HEK293T (cell line): ENCODE measurements around the gene GOSR1.
"Not testable (repeated sequence)": the region's sequence is repeated elsewhere in the genome, so short reads cannot be mapped to it uniquely, and the experiment has no call there.

Experiments used
- CTCF ChIA-PET: fragments of 350-600 bp; formaldehyde crosslinking; extraction: SDS; loops from one replicate; lab custom pipeline; 2021; ENCODE audit warnings: antibody characterized with exemption, inconsistent platforms; lab: Yijun Ruan, JAX
- POLR2A ChIA-PET: fragments of 350-600 bp; formaldehyde crosslinking; extraction: SDS; loops from one replicate; lab custom pipeline; 2020; ENCODE audit warnings: antibody characterized with exemption, inconsistent platforms; lab: Yijun Ruan, JAX
- DNase-seq: peaks from one replicate; pipeline ENCODE4 v3.0.0; 2012; ENCODE audit warnings: mixed read lengths; ENCODE audit errors: extremely low spot score
- ARNT ChIP-seq: fragments of 450-650 bp; IDR thresholded peaks from 2 replicates; pipeline ENCODE4 v1.6.1; 2017; ENCODE audit warnings: mild to moderate bottlenecking
- BHLHE40 ChIP-seq: fragments of 450-650 bp; IDR thresholded peaks from 2 replicates; pipeline ENCODE4 v1.6.1; 2016; ENCODE audit warnings: mild to moderate bottlenecking, moderate library complexity, borderline replicate concordance
- CTBP1 ChIP-seq: fragments of 450-650 bp; IDR thresholded peaks from 2 replicates; pipeline ENCODE4 v1.6.1; 2016; ENCODE audit warnings: borderline replicate concordance
- ELF4 ChIP-seq: fragments of 450-650 bp; IDR thresholded peaks from 2 replicates; pipeline ENCODE4 v1.6.1; 2017; ENCODE audit warnings: antibody characterized with exemption
- FOXA1 ChIP-seq: fragments of 450-650 bp; IDR thresholded peaks from 2 replicates; pipeline ENCODE4 v1.6.1; 2016; ENCODE audit warnings: mild to moderate bottlenecking
- FOXK2 ChIP-seq: fragments of 450-650 bp; IDR thresholded peaks from 2 replicates; pipeline ENCODE4 v1.6.1; 2016; ENCODE audit warnings: mild to moderate bottlenecking
- FOXM1 ChIP-seq: fragments of 450-650 bp; IDR thresholded peaks from 2 replicates; pipeline ENCODE4 v1.6.1; 2017; ENCODE audit warnings: mild to moderate bottlenecking, borderline replicate concordance
- HDGF ChIP-seq: fragments of 450-650 bp; IDR thresholded peaks from 2 replicates; pipeline ENCODE4 v1.6.1; 2017; ENCODE audit warnings: antibody characterized with exemption, borderline replicate concordance
- L3MBTL2 ChIP-seq: fragments of 450-650 bp; conservative IDR thresholded peaks from 2 replicates; pipeline ENCODE4 v1.6.1; 2016; ENCODE audit warnings: mild to moderate bottlenecking
- LEF1 ChIP-seq: fragments of 450-650 bp; IDR thresholded peaks from 2 replicates; pipeline ENCODE4 v1.6.1; 2017; ENCODE audit warnings: mild to moderate bottlenecking, borderline replicate concordance
- NFRKB ChIP-seq: fragments of 450-650 bp; IDR thresholded peaks from 2 replicates; pipeline ENCODE4 v1.6.1; 2016; ENCODE audit warnings: mild to moderate bottlenecking, moderate library complexity
- PKNOX1 ChIP-seq: fragments of 450-650 bp; IDR thresholded peaks from 2 replicates; pipeline ENCODE4 v1.6.1; 2016
- SP1 ChIP-seq: fragments of 450-650 bp; IDR thresholded peaks from 2 replicates; pipeline ENCODE4 v1.6.1; 2017
- SUZ12 ChIP-seq: fragments of 450-650 bp; IDR thresholded peaks from 2 replicates; pipeline ENCODE4 v1.6.1; 2016; ENCODE audit warnings: mild to moderate bottlenecking
- TARDBP ChIP-seq: fragments of 450-650 bp; IDR thresholded peaks from 2 replicates; pipeline ENCODE4 v1.6.1; 2016
- ZNF384 ChIP-seq: fragments of 450-650 bp; IDR thresholded peaks from 2 replicates; pipeline ENCODE4 v1.6.1; 2016

GOSR1 gene

GRCh38 chr17:30557916-30558685 lies 80.9 kb downstream of the GOSR1 start:
- ChIA-PET CTCF (interaction anchor here (0.7 kb wide), 1 partner anchor 136 kb away, joined by 3 read pairs; no protein-coding TSS in a partner anchor), POLR2A (no interaction called here)
- TF ChIP-seq ZNF384 = no peak
- TF ChIP-seq LEF1 = no peak
- TF ChIP-seq L3MBTL2 = no peak
- no peak for TF ChIP-seq ARNT
- no peak for TF ChIP-seq FOXK2
- no peak for DNase-seq

- ChIA-PET POLR2A (no interaction called here), CTCF (no interaction called here)
- DNase-seq = no peak
- TF ChIP-seq CTBP1 (no peak), FOXA1 (no peak), TARDBP (no peak), L3MBTL2 (no peak), FOXM1 (no peak), NFRKB (no peak), BHLHE40 (no peak), ZNF384 (no peak), SP1 (no peak), ARNT (no peak), PKNOX1 (no peak), SUZ12 (no peak), ELF4 (no peak), HDGF (no peak)
Measured at GRCh38 chr17:30558686-30559545, 81.7 kb downstream of the GOSR1 start.

- DNase-seq = no peak
- TF ChIP-seq SUZ12 = no peak
- TF ChIP-seq ARNT = no peak
- TF ChIP-seq CTBP1 = no peak
- TF ChIP-seq NFRKB = no peak
- TF ChIP-seq ELF4 = no peak
- TF ChIP-seq FOXM1 = no peak
- TF ChIP-seq TARDBP = no peak
- TF ChIP-seq FOXA1 = no peak
- no peak for TF ChIP-seq BHLHE40
- no peak for TF ChIP-seq LEF1
- CTCF ChIA-PET = no interaction called here
- POLR2A ChIA-PET = no interaction called here
Measured at GRCh38 chr17:30559656-30560055, 82.4 kb downstream of the GOSR1 start.

- POLR2A ChIA-PET = not testable (repeated sequence)
Measured at GRCh38 chr17:30560117-30561026, 83.2 kb downstream of the GOSR1 start.

GRCh38 chr17:30561766-30562165 lies 84.6 kb downstream of the GOSR1 start:
- POLR2A ChIA-PET, DNase-seq, CTCF ChIA-PET: not testable (repeated sequence)

More at GRCh38 chr17:30560117-30561026, 83.2 kb downstream of the GOSR1 start:
- CTCF ChIA-PET, DNase-seq: not testable (repeated sequence)

GRCh38 chr17:30563131-30563904 lies 86.1 kb downstream of the GOSR1 start:
- POLR2A ChIA-PET, DNase-seq, CTCF ChIA-PET: not testable (repeated sequence)

GRCh38 chr17:30563905-30564390 lies 86.7 kb downstream of the GOSR1 start:
- POLR2A ChIA-PET, DNase-seq, CTCF ChIA-PET: not testable (repeated sequence)

- CTCF ChIA-PET, DNase-seq, POLR2A ChIA-PET: not testable (repeated sequence)
Measured at GRCh38 chr17:30564422-30565072, 87.3 kb downstream of the GOSR1 start.
